Measurements from ENCODE around the gene CARS1.

The CARS1 gene

GRCh38 chr11:2990617-2991451 is 66.4 kb downstream of the CARS1 start:
- DNase-seq: no peak

- DNase-seq: no peak
These were observed 67.7 kb downstream of the CARS1 start for GRCh38 chr11:2989551-2989950.

GRCh38 chr11:2989006-2989405 is 68.2 kb downstream of the CARS1 start:
- DNase-seq: no peak

DNA sequence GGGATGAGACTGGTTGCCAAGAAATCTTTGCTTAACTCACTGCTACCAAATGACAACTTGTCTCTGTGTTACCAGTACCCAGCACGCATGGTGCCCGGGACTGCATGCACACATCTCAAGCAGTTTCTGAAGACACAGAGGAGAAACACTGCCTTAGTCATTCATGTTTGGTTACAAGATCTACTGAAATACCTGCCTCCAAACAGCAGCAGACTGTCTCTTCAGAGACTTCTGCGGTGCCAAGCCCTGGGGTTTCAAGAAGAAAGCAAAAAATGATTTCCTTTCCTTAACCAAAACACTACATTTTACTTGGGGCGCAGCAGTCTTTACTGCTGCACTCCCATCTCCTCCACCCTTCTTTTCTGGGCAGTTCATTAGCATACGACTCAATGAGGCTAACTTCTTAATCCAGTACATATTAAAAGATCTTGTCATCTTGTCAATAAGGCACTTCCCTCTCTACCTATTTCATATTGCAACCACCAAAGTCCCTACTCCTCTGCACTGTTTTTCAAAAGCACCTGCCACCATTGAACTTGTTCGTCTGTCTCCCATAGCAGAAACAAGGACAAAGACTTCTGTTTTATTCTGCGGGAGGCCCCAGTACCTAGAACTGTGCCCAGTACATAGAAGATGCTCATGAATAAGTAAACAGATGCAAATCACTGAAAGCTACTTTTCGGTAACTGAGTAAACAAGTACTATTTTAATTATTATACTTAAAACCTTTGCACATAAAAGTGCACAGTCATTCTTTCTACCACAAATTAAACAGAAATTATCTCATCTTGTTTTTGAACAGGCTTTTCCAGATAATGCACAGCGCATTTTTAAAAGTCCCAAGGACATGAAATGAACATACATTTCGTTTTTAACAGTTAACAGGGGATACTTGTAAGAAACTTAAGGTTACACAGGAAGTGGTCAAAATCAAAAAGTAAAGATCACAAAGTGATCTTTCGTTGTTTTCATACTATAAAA is 69.1 kb downstream of the CARS1 start:
- DNase-seq: no peak

DNA sequence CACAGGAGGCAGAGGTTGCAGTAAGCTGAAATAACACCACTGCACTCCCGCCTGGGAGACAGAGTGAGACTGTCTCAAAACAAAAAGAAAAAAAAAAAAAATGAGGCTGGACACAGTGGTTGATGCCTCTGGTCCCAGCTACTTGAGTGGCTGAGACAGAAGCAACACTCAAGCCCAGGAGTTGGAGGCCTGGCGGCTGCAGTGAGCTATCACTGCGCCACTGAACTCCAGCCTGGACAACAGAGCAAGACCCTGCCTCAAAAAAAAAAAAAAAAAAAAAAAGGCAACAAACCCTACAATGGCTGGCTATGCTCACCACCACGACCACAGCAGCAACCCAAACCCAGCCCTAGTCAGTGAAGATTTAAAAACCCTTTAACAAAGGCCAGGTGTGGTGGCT is 73.3 kb downstream of the CARS1 start:
- no peak for DNase-seq

DNA sequence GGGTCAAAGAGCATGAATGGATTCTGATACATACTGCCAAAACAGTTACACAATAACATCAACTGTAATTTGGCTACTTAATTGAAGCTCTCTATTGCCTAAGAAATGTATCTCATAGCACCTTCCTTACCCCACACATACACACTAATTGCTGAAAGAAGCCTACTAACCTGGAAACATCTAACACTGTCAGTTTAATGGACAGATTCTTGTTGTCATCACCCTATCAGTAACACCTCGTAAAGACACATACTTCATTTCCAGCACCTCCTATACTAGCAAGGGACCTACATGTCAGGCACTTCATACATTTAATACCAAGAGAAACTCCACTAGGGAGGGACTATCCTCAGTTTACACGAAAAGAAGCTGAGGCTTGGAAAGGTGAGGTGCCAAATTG is 75.0 kb downstream of the CARS1 start:
- no peak for DNase-seq

DNA sequence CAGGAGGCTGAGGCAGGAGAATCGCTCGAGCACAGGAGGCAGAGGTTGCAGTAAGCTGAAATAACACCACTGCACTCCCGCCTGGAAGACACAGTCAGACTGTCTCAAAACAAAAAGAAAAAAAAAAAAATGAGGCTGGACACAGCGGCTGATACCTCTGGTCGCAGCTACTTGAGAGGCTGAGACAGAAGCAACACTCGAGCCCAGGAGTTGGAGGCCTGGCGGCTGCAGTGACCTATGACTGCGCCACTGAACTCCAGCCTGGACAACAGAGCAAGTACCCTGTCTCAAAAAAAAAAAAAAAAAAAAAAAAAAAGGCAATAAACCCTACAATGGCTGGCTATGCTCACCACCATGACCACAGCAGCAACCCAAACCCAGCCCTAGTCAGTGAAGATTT is 76.1 kb downstream of the CARS1 start:
- DNase-seq: no peak

DNA sequence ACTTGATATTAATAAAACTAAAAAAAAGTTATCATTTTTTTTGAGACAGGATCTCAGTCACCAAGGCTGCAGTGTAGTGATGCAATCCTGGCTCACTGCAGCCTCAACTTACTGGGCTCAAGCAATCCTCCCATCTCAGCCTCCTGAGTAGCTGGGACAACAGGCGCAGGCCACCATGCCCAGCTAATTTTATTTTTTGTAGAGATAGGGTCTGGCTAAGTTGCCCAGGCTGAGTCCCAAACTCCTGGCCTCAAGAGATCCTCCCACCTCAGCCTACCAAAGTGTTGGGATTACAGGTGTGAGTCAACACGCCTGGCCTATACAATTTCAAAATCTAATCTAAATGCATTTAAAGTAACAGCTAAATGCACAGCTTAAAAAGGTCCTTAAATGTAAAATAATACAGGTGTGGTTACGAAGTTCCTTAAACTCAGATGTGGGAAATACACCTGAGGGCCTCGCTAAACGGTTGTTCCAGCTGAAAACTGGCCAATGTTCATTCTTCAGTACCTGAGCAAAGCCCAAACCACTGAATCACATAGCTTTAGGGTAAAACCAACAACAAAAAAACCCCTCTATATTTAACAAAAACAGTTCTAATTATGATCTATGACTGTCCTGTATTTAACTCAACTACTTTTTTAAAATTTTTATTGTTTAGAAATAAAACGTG is 76.9 kb downstream of the CARS1 start:
- no peak for DNase-seq

DNA sequence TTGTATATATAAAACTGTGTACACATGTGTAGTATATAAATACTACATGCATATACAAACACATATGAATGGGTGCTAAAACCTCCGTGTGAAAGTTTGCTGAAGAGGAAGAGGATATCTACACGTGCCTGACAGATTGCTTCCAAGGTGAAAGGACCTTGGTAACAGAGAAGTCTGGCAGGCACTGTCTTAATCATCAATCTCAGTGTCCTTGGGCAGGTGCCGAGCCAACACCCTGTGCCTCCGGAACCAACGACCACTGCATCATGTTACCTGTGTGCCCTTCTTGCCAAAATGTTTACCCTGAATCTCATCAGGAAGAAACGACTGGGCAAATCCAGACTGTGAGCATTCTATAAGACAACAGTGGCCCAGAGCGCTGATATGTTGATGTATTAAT is 80.1 kb downstream of the CARS1 start:
- no peak for DNase-seq

DNA sequence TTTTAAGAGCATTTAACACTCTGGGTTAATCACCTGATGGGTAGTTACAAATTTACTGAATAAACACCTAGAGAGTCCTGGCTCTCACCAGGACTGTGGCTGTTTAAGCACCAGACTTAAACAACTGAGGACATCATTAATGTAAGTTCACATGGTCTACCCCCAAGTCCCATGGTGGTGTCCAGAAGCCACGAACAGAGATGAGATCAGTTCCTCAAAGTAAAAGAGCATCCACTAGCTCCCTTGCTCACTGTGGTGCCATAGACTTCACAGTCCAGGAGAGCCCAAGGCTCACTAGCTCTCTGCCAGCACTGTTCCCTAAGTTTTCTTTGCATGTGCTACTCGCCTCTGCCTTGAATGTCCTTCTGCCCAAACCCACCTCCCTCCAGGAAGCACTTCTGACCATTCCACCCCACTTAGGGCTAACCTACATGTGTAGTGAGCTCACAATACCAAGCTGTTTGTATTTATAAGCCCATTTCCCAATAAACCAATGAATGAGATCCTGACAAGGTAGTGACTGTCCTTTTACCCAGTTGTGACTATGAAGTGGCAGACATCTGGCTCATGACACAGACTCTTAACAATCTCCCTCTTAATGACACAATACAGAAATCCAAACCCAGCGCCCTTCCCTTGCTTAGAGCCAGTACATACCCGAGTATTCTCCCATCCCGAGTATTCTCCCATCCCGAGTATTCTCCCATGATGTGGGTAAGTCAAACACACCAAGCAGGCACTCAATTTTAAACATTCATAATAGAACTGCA is 80.7 kb downstream of the CARS1 start:
- DNase-seq: no peak

DNA sequence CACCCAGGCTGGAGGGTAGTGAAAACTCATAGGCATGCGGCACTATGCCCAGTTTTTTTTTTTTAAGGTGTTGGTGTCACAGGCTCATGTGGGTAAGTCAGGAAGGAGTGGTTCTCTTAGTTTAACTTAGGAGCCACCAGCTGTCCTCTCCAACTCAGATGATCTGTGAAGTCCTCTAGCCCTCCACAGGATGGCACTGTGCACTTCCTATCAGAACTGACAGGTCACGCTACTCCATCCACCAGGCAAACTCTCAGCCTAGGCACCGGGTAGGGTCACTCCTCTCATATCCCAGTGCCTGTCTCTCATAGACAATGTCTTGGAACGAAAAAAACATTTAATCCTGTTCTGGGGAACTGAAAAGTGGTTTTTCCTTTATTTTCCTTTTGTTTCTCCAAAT is 81.6 kb downstream of the CARS1 start:
- no peak for DNase-seq

DNA sequence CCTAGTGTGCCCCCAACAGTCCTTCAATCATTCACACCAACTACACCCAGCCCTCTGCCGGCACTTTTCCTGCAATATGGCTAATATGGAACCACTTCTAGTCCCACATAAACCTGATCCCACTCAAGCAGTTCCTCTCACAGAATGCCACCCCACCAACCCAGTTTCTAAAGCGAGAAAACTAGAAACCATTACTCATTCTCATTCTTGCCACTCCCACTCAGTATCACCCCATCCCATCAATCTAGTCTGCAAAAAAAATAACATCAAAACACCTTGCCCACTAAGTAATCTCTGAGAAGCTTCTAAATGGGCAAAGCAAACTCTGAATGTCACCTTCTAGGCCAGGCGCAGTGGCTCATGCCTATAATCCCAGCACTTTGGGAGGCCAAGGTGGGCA is 83.0 kb downstream of the CARS1 start:
- DNase-seq: no peak

DNA sequence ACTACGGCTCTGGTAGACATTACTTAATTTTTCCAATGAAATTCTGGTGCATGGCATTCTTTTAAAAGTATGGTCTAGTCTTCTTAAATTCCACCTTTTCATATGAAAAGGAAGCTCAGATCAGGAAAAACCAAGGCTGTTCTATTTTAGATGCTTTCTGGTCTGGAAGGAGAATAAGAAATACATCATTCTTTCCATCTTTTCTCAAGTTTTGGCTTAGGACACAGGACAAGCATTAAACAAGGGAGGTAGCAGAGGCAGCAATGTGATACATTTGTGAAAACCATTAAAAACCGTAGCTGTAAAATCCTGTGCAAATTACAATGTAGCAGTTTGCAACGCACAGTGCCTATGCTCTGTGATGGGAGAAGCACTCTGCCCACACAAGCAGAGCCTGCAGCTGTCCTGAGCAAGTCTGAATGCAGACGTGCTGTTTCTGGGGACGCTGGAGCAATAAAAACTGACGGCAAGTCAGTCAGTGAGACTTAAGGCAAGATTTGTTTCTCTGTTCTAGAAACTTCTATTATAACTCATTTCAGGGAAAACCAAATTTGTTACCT is 88.8 kb downstream of the CARS1 start:
- no peak for DNase-seq

DNA sequence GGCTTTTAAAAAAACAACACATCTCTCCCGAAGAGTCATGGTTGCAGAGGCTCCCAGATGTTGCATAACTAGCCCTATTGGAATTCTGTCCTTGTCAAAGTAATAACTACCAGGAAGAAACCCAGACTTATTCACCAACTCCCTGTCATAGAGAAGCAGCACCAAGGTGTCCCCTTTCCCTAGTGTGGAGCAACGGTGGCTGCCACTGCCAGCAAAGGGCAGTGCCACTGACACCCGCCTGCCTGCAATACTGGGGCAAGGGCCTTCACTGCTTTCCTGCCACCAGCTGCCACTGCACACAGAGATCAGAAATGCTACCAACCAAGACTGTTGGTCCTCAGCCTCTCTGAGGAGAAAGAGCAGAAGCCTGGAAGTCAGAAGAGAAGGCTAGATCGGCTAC is 92.4 kb downstream of the CARS1 start:
- no peak for DNase-seq

DNA sequence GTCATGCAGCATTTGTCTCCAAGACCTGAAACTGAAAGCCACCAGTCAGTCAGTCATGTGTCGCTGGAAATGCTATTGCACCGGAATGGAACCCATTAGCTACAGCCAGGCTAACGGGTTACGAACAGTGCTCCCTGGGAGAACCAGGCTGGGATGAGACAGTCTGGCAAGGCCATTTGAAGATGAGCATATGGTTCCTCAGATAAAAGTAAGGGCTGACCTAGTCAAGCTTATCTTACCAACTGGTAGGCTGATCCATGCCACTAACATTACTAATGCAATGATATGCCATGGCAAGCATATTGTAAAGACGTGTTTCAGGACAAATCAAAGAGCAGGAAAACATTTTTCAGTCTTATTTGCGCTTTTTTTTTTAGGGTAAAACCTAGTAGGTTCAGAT is 93.5 kb downstream of the CARS1 start:
- no peak for DNase-seq

DNA sequence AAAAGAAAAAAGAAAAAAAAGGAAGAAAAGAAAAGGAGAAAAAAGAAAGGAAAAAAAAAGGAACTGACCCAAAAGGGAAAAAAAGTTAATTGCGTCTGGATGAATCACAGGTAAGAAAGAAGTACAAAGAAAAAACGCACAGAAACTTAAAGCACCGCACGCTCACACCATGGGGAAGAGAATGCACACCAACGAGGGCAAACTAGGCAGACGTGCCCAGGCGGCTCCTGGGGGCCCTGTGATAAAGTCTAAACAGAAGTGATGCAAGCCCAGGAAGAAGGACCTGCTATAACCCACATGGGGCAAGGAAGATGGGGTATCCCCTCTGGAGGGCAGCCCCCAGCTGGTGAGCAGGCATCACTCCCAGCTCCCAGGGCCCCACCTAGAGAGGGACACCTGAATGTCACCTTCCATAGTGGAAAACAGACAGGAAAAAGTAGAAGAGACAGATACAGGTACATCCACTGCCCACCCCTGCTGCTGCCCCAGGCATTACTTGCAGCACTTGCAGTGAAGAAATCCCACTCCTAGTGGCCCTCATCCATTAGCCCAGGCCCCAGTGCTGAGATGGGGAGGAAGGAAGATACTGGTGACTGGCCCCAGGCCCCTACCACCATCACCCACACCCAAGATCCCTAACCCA is 94.0 kb downstream of the CARS1 start:
- DNase-seq: no peak

- DNase-seq: no peak
These were observed 96.1 kb downstream of the CARS1 start for GRCh38 chr11:2961080-2961479.

DNA sequence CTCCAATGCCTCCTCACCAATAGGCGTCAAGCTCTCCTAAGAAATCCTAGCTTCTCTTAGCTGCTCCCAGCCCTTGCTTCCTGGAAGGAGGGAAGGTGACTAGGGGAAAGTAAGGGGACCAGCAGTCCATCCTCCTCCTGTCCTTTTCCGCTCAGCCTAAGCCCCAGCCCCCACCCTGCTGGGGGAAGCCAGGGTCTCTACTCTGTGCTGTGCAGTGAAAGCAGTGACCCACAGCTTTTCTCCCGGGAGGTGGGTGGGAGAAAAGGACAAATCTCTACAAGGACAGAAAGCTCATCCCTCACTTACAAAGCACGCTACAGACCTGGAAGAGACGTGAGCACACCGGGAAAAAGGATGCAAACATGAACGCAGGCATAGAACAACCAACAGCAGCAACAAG is 97.1 kb downstream of the CARS1 start:
- DNase-seq: no peak

- no peak for DNase-seq
These were observed 99.0 kb downstream of the CARS1 start for GRCh38 chr11:2958251-2958650.

GRCh38 chr11:2955906-2956476 is 101.2 kb downstream of the CARS1 start:
- no peak for DNase-seq

DNA sequence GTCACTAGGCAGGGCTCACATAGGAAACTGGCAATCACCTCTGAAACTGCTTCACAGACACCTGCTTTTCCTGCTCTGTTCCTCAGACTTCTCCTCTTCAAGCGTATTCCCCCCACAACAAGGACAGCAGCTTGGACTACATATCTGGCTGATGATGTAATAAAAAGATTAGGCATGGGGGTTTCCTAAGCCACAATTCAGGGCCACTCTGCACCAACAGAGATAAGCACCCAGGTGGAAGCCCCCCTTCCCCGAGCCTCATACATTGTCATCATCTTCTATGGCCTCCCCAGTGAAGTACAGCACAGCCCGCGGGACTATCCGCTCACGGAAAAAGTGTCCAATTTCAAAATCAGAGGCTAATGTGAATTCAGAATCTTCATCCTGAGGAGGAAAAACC is 103.0 kb downstream of the CARS1 start:
- DNase-seq: no peak
